HG03103 (cell line): ENCODE data around the gene GRK2.

Experiments
- ATAC-seq: cut with Tn5 transposase; IDR thresholded peaks from one replicate; pipeline ENCODE4 v1.9.1; 2021; ENCODE audit warnings: low read depth; ENCODE audit not compliant: unreplicated experiment

Gene GRK2

DNA sequence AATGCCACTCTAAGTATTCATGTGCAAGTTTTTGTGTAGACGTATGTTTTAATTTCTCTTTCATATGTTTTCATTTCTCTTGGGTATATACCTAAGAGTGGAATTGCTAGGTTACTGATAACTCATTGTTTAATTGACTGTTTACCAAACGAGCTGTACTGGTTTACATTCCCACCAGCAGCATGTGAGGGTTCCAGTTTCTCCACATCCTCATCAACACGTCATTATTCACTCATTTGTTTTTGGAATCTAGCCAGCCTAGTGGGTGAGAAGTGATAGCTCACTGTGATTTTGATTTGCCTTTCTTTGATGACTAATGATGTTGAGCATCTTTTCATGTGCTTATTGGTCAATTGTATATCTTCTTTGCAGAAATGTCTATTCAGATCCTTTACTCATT is 26.8 kb downstream of the GRK2 start:
- no peak for ATAC-seq

DNA sequence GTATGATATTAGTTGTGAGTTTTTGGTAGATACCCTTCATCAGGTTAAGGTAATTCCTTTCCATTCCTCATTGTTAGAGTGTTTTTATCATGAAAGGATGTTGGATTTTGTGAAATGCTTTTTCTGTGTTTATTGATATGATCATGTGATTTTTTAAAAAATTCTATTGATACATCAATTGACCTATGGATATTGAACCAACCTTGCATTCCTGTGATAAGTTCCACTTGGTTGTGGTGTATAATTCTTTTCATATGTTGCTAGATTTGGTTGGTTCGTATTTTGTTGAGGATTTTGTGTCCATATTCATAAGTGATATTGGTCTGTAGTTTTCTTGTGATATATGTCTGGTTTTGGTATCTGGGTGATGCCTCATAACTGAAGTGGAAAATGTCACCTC is 29.6 kb downstream of the GRK2 start:
- ATAC-seq: no peak

DNA sequence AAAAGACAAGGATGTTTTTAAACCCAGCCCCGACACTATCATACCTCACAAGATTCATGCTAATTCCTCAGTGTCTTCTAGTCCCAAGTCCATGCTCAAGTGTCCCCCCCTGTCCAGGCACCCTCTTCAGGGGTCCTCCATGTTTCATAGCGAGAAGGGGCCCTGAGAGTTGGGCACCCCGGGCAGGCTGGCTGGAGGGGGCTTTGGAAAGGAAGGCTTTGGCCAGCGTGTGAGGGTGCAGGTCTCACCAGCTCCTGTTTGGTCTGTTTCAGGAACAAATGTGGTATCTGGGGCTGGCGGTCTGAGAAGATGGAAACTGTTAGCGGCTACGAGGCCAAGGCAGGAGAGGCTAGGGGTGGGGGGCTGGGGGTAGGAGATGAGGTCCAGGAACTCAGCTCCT is 32.5 kb downstream of the GRK2 start:
- no peak for ATAC-seq

DNA sequence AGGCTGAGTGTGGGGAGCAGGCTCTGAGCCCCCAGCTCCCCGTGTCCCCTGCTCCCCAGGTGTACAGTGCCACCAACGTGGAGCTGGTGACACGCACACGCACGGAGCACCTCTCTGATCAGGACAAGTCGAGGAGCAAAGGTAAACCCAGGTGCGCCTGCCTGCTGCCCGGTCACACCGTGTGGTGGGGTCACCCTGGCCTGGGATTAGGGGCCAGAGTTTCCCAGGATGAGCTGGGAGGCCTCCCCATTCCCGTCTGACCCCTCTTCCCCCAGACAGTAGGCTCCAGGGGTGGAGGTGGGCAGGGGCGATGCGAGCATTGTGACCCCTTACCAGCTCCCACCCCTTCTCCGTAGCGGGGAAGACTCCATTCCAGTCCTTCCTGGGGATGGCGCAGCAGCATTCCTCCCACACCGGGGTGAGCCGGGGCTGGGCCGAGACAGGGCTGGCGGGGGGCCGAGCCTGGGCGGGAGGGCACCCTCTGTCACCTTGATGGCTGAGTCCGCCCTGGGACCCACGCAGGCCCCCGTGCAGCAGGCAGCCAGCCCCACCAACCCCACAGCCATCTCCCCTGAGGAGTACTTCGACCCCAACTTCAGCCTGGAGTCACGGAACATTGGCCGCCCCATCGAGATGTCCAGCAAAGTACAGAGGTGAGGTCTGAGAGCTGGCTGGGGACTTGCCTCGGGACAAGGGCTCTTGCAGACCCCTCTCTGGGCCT is 33.4 kb downstream of the GRK2 start:
- no peak for ATAC-seq

DNA sequence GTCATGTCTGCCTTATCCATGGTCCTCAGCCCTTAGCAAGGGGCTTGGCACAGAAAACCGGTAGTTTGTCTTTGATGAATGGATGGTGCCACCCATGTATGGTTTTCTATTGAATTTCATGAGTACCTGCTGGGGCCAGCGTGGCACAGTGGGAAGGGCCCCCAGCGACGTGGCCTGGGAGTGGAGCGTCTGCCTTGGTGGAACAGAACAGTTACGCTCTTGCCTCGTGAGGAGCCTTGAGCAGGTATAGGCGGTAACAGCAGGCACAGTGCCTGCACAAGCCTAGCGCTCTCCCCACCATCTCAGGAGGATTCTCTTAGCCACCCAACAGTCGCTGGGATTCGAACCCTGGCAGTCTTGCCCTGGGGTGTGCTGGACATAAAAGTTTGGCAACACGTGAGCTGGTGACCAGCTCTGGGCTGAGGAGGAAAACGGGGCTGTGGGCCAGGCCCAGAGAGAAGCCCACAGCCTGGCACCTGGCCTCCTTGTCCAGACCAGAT is 34.0 kb downstream of the GRK2 start:
- ATAC-seq: no peak

DNA sequence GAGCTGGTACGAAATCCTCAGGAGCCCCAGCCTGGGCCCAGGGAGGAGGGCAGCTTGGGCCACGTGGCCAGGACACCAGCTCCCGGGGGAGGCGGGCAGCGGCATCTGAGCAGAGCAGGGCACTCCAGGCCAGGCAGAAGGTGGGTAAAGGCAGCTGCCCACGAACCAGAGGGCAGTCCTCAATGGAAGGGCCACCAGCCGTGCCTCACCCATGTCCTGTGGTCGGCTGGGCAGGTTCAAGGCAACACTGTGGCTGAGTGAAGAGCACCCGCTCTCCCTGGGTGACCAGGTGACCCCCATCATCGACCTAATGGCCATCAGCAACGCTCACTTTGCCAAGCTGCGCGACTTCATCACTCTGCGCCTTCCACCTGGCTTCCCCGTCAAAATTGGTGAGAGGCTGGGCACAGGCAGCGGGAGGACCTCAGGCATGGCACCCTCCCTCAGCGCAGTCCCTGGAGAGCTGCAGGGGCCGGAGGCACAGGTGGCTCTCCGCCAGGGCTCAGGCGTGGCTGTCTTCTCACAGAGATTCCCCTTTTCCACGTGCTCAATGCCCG is 34.6 kb downstream of the GRK2 start:
- no peak for ATAC-seq

DNA sequence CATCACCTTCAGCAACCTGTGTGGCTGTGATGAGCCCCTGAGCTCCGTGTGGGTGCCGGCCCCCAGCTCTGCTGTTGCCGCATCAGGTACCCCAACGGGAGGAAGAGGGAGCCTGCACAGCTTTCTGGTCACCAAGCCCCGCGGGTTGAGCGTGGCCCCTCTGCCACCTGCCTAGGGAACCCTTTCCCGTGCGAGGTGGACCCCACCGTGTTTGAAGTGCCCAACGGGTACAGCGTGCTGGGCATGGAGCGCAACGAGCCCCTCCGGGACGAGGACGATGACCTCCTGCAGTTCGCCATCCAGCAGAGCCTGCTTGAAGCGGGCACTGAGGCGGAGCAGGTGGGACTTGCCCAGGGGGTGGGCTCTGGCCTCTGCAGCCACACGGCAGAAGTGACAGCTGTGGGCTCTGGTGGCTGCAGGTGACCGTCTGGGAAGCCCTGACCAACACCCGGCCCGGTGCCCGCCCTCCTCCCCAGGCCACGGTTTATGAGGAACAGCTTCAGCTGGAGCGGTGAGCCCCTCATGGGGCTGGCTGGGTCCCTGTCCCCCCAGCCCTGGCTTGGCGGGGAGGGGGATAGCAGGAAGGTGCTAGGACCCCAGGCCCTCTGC is 35.1 kb downstream of the GRK2 start:
- ATAC-seq: no peak

DNA sequence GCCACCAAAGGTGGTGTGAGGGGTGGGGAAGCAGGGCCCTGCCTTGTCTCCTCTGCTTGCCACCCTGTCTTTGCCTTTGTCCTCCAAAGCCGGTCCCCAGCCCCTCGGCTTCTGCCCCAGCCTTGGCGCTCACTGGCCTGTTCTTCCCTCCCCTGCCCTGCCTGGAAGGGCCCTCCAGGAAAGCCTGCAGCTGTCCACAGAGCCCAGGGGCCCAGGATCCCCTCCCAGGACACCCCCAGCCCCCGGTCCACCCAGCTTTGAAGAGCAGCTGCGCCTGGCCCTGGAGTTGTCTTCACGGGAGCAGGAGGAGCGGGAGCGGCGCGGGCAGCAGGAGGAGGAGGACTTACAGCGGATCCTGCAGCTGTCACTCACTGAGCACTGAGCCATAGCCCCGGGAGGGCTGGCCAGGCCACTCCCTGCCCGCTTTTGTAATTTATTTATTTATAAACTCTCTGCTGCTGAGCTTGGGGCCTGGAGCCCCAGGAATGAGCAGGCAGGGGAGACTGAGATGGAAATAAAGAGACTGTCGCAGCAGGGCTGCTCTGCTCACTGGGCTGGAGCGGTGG is 35.8 kb downstream of the GRK2 start:
- no peak for ATAC-seq

DNA sequence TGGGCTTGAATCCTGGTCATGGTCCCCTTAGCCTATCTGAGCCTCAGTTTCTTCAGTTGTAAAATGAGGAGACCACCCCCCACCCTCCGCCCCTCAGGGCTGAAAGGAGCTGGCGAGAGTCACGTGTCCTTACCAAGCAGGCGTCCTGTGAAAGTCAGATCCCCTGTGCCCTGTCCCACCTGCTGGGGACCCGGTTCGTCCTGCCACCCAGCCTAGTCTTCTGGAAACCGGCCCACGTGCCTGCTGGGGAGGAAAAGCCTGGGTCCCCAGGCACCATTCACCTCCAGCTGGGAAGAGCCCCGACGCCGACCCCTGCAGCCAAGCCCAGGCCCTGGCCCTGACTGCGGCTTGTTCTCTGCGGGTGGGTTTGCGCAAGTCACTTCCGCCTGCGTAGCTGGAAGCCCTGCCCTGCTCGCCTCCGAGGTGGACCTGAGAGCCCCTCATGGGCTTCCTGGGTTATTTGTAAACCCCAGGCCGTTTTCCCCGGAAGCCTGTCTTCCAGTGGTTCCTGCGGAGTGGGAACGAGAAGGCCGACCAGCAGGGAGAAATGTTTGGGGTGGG is 36.4 kb downstream of the GRK2 start:
- ATAC-seq: no peak

DNA sequence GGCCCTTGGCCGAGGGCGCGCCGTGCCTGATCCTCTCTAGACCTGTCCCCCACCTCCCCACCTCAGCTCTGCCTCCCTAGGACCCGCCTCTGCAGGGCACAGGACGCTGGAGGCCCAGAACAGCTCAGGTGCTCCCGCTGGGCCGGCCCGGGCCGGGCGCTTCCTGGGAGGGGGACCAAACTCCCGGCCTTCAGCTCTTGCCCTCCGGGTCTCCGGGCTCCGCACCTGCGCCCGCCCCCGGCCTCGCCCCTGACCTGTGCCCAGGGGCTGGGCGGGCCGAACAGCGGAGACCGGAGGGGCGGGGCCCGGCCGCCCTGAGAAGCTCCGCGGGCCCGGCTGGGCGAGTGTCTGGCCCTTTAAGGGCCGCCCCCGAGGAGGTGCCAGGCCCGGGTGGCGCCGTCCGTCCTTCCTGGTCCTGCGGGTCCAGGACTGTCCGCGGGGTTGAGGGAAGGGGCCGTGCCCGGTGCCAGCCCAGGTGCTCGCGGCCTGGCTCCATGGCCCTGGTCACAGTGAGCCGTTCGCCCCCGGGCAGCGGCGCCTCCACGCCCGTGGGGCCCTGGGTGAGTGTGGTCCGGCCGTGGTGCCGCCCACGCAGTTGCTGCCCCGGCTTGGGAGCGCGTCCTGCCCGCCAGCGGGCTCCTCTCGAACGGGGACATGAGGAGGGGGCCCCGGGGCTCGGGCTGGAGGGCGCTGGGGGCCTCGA is 37.0 kb downstream of the GRK2 start, which contains the start of gene SSH3:
TSS of gene SSH3 (plus strand) at position 399 of the 703 bp plus-strand sequence. CDS start at position 495, 96 bp downstream.
- ATAC-seq: no peak

DNA sequence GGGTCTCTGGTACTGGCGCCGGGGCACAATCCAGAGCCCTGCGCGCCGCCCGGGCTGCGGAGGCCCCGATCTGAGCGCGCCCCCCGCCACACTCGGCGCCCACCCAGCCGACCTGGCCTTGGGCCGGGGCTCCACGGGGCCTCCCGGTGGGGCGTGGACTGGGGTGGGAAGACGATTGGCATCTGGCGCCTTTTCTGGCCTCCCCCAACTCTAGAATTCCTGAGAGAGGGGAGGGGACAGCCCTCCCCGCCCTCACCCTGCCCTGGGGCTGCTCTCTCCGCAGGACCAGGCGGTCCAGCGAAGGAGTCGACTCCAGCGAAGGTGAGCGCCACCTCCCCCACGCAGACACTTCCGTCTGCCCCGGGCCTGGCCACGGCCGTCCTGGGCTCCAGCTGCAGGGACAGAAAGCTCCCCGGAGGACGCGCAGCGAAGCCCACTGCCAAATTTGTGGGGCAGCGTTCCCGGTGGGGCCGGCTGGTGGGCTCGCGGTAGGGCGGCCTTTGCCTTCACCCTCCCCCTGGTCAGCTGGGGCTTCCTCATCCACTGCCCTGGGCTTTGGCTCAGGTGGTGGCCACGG is 37.6 kb downstream of the GRK2 start:
- ATAC-seq: no peak

DNA sequence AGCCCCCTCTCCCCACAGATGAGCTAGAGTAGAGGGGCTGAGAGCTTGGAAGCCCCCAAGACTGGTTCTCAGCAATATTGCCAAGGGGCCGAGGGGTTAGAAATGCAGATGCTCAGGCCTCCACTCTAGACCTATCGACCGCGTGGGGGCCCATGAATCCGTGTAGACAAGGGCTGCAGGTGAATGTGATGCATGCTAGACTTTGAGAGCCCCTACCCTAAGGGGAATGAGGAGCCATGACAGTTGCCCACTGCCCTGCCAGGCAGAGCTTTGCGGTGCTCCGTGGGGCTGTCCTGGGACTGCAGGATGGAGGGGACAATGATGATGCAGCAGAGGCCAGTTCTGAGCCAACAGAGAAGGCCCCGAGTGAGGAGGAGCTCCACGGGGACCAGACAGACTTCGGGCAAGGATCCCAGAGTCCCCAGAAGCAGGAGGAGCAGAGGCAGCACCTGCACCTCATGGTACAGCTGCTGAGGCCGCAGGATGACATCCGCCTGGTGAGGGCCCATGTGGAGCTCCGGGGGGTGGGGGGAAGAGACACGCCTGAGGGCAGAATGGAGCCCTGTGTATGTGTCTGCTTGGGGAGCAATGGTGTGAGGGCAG is 38.3 kb downstream of the GRK2 start:
- ATAC-seq: no peak

DNA sequence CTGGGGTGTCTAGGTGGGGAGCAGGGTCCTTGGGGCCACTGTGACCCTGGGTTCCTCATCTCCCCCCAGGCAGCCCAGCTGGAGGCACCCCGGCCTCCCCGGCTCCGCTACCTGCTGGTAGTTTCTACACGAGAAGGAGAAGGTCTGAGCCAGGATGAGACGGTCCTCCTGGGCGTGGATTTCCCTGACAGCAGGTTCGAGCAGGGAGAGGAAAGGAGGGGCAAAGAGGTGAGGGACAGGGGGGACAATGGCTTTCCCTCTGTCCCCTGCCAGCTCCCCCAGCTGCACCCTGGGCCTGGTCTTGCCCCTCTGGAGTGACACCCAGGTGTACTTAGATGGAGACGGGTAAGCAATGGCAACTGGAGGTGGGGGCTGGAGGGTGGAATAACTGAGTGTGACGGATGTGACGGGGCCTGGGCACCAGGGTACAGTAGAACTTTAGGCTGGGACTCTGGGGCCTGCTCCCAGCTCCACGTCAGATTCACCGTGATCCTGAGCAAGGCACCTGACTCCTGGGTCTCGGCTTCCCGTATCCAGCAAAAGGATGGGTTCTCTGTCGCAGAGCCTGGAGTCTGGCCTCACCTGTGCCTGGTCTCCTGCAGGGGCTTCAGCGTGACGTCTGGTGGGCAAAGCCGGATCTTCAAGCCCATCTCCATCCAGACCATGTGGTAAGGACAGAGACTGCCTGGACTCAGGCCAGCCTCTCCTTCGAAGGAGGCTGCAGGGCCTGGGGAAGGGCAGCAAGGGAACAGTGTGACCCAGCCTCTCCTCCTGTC is 40.7 kb downstream of the GRK2 start:
- no peak for ATAC-seq

DNA sequence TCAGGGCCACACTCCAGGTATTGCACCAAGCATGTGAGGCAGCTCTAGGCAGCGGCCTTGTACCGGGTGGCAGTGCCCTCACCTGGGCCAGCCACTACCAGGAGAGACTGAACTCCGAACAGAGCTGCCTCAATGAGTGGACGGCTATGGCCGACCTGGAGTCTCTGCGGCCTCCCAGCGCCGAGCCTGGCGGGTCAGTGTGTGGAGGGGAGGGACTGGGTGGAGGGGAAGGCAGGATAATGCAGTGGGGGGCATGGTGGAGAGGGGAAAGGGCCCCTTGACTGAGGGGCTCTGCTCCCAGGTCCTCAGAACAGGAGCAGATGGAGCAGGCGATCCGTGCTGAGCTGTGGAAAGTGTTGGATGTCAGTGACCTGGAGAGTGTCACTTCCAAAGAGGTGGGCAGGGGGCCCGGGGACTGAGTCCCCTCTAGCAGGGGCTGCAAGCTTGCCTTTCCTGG is 41.3 kb downstream of the GRK2 start:
- ATAC-seq: no peak

DNA sequence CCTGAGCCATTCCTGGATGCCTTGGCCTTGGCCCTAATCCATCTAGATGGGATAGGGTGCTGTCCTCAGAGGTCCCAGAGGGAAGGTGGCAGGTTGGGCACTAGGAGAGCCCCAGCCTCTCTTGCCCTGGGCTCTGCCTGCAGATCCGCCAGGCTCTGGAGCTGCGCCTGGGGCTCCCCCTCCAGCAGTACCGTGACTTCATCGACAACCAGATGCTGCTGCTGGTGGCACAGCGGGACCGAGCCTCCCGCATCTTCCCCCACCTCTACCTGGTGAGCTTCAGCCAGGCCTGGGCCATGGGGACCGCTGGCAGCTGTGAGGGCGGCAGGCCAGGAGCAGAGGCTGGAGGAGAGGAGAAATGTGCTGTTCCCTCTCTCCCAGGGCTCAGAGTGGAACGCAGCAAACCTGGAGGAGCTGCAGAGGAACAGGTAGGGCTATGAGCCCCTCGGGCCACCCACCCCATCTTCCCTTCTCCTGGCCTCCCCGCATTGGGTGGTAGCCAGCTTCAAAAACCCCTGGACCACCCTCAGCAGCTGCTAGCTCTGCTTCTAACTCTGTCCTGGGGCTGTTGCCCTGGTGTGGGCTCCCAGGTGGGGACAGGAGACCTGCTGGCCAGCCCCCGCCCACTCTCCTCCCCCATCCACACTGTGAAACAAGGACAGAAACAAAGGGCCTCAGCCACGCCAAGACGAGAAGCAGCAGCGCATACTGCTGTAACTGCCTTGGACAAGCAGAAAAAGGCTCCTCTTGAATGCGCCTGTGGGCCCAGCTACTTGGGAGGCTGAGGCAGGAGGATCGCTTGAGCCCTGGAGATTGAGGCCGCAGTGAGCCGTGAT is 42.0 kb downstream of the GRK2 start:
- no peak for ATAC-seq

DNA sequence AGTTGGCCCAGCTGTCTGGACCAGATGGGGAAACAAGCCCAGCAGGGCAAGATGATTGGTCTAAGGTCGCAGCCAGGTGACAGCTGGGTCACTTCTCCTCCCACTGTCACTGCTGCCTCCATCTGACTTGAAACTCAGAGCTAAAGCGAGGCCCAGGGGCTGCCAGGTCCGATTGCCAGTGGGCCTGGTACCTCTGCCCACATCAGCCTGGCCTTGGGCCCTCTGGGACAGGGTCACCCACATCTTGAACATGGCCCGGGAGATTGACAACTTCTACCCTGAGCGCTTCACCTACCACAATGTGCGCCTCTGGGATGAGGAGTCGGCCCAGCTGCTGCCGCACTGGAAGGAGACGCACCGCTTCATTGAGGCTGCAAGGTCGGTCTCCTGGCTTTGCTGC is 42.9 kb downstream of the GRK2 start:
- no peak for ATAC-seq

DNA sequence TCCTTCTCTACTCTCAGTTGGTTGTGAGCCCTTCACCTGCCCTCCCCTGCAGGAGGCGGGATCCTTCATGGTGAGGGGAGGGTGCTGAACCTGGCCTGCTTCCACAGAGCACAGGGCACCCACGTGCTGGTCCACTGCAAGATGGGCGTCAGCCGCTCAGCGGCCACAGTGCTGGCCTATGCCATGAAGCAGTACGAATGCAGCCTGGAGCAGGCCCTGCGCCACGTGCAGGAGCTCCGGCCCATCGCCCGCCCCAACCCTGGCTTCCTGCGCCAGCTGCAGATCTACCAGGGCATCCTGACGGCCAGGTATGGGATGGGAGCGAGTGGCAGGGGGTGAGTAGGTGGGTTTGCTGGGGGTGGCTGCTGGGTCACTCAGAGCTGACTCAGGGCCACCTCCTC is 43.4 kb downstream of the GRK2 start:
- no peak for ATAC-seq
